Measurements from ENCODE around the gene CPHXL2.

The CPHXL2 gene

GRCh38 chr16:75676909-75677308 is at the start of gene CPHXL2:
TSS of gene CPHXL2 (minus strand) at chr16:75677009. CDS start at chr16:75676999, 10 bp downstream.
- no peaks in the 10 kb centered on the region for H3K36me3 ChIP-seq (ENCODE audit: insufficient read depth, low read length)
- no peak for DNase-seq (ENCODE audit: low read depth, low spot score)
- H3K9me3 ChIP-seq (ENCODE audit: low read depth, low read length): no peaks in the 10 kb centered on the region
- TF ChIP-seq FOXP2 (optimal IDR thresholded peaks at IDR 0.05; ENCODE audit: control extremely low read depth, extremely low read length, insufficient read depth) (no peak), EZH2 (IDR thresholded peaks at IDR 0.05) (no peak), POLR2AphosphoS5 (IDR thresholded peaks at IDR 0.05; ENCODE audit: borderline replicate concordance, low read depth, low read length) (no peak)
- H3K9ac ChIP-seq (ENCODE audit: insufficient read length): no peak within 1 kb of the TSS
- H3K27ac ChIP-seq: no peak within 1 kb of the TSS
- H3K4me3 ChIP-seq: no peak within 1 kb of the TSS

GRCh38 chr16:75726390-75726789 is 49.6 kb upstream of the CPHXL2 start, which contains the start of gene CPHXL:
TSS of gene CPHXL (minus strand) at chr16:75726490. CDS start at chr16:75726442, 48 bp downstream.
- Histone ChIP-seq H3K9me3 (ENCODE audit: low read depth, low read length) (no peaks in the 10 kb centered on the region), H3K4me3 (no peak within 1 kb of the TSS), H3K36me3 (ENCODE audit: insufficient read depth, low read length) (no peaks in the 10 kb centered on the region), H3K27ac (no peak within 1 kb of the TSS), H3K9ac (ENCODE audit: insufficient read length) (no peak within 1 kb of the TSS)
- no peak for DNase-seq (ENCODE audit: low read depth, low spot score)
- TF ChIP-seq FOXP2 (optimal IDR thresholded peaks at IDR 0.05; ENCODE audit: control extremely low read depth, extremely low read length, insufficient read depth) (no peak), EZH2 (IDR thresholded peaks at IDR 0.05) (no peak), POLR2AphosphoS5 (IDR thresholded peaks at IDR 0.05; ENCODE audit: borderline replicate concordance, low read depth, low read length) (no peak)

- Histone ChIP-seq H3K36me3 (ENCODE audit: insufficient read depth, low read length) (no peaks in the 10 kb centered on the region), H3K27ac (no peak overlapping the region), H3K4me3 (no peak overlapping the region), H3K9ac (ENCODE audit: insufficient read length) (no peak overlapping the region), H3K9me3 (ENCODE audit: low read depth, low read length) (no peaks in the 10 kb centered on the region)
- TF ChIP-seq EZH2 (IDR thresholded peaks at IDR 0.05) (no peak), POLR2AphosphoS5 (IDR thresholded peaks at IDR 0.05; ENCODE audit: borderline replicate concordance, low read depth, low read length) (no peak), FOXP2 (optimal IDR thresholded peaks at IDR 0.05; ENCODE audit: control extremely low read depth, extremely low read length, insufficient read depth) (no peak)
- DNase-seq (ENCODE audit: low read depth, low spot score): no peak
These were observed 41.6 kb upstream of the CPHXL2 start for GRCh38 chr16:75718452-75718851.

- DNase-seq (ENCODE audit: low read depth, low spot score): no peak
- Histone ChIP-seq H3K36me3 (ENCODE audit: insufficient read depth, low read length) (no peaks in the 10 kb centered on the region), H3K9me3 (ENCODE audit: low read depth, low read length) (no peaks in the 10 kb centered on the region), H3K4me3 (no peak overlapping the region), H3K27ac (no peak overlapping the region), H3K9ac (ENCODE audit: insufficient read length) (no peak overlapping the region)
- TF ChIP-seq EZH2 (IDR thresholded peaks at IDR 0.05) (no peak), FOXP2 (optimal IDR thresholded peaks at IDR 0.05; ENCODE audit: control extremely low read depth, extremely low read length, insufficient read depth) (no peak), POLR2AphosphoS5 (IDR thresholded peaks at IDR 0.05; ENCODE audit: borderline replicate concordance, low read depth, low read length) (no peak)
These were observed 37.9 kb upstream of the CPHXL2 start for GRCh38 chr16:75714661-75715060.

- TF ChIP-seq POLR2AphosphoS5 (IDR thresholded peaks at IDR 0.05; ENCODE audit: borderline replicate concordance, low read depth, low read length) (no peak), EZH2 (IDR thresholded peaks at IDR 0.05) (no peak)
- Histone ChIP-seq H3K9me3 (ENCODE audit: low read depth, low read length) (no peaks in the 10 kb centered on the region), H3K4me3 (no peak overlapping the region), H3K9ac (ENCODE audit: insufficient read length) (no peak overlapping the region), H3K36me3 (ENCODE audit: insufficient read depth, low read length) (no peaks in the 10 kb centered on the region), H3K27ac (no peak overlapping the region)
- DNase-seq (ENCODE audit: low read depth, low spot score): no peak
These were observed 33.5 kb upstream of the CPHXL2 start for GRCh38 chr16:75710344-75710743.

GRCh38 chr16:75703306-75703705 is 26.5 kb upstream of the CPHXL2 start:
- no peaks in the 10 kb centered on the region for H3K36me3 ChIP-seq (ENCODE audit: insufficient read depth, low read length)
- H3K9ac ChIP-seq (ENCODE audit: insufficient read length): no peak overlapping the region
- no peak for DNase-seq (ENCODE audit: low read depth, low spot score)
- H3K9me3 ChIP-seq (ENCODE audit: low read depth, low read length): no peaks in the 10 kb centered on the region
- H3K27ac ChIP-seq: no peak overlapping the region
- H3K4me3 ChIP-seq: no peak overlapping the region
- TF ChIP-seq FOXP2 (optimal IDR thresholded peaks at IDR 0.05; ENCODE audit: control extremely low read depth, extremely low read length, insufficient read depth) (no peak), EZH2 (IDR thresholded peaks at IDR 0.05) (no peak), POLR2AphosphoS5 (IDR thresholded peaks at IDR 0.05; ENCODE audit: borderline replicate concordance, low read depth, low read length) (no peak)

GRCh38 chr16:75702242-75702641 is 25.4 kb upstream of the CPHXL2 start:
- DNase-seq (ENCODE audit: low read depth, low spot score): no peak
- no peak overlapping the region for H3K27ac ChIP-seq
- no peak for TF ChIP-seq FOXP2 (optimal IDR thresholded peaks at IDR 0.05; ENCODE audit: control extremely low read depth, extremely low read length, insufficient read depth)
- no peak for TF ChIP-seq POLR2AphosphoS5 (IDR thresholded peaks at IDR 0.05; ENCODE audit: borderline replicate concordance, low read depth, low read length)
- TF ChIP-seq EZH2 (IDR thresholded peaks at IDR 0.05): no peak
- no peaks in the 10 kb centered on the region for H3K9me3 ChIP-seq (ENCODE audit: low read depth, low read length)
- no peak overlapping the region for H3K9ac ChIP-seq (ENCODE audit: insufficient read length)
- no peak overlapping the region for H3K4me3 ChIP-seq
- H3K36me3 ChIP-seq (ENCODE audit: insufficient read depth, low read length): no peaks in the 10 kb centered on the region

GRCh38 chr16:75701361-75701760 is 24.6 kb upstream of the CPHXL2 start, which contains the start of gene DUXB:
TSS of gene DUXB (minus strand) at chr16:75701461. CDS start at chr16:75701418, 43 bp downstream.
- Histone ChIP-seq H3K27ac (no peak within 1 kb of the TSS), H3K36me3 (ENCODE audit: insufficient read depth, low read length) (no peaks in the 10 kb centered on the region), H3K9me3 (ENCODE audit: low read depth, low read length) (no peaks in the 10 kb centered on the region), H3K4me3 (no peak within 1 kb of the TSS), H3K9ac (ENCODE audit: insufficient read length) (no peak within 1 kb of the TSS)
- no peak for DNase-seq (ENCODE audit: low read depth, low spot score)
- TF ChIP-seq POLR2AphosphoS5 (IDR thresholded peaks at IDR 0.05; ENCODE audit: borderline replicate concordance, low read depth, low read length) (no peak), FOXP2 (optimal IDR thresholded peaks at IDR 0.05; ENCODE audit: control extremely low read depth, extremely low read length, insufficient read depth) (no peak), EZH2 (IDR thresholded peaks at IDR 0.05) (no peak)

GRCh38 chr16:75697571-75697970 is 20.8 kb upstream of the CPHXL2 start:
- Histone ChIP-seq H3K27ac (no peak overlapping the region), H3K4me3 (no peak overlapping the region), H3K36me3 (ENCODE audit: insufficient read depth, low read length) (no peaks in the 10 kb centered on the region), H3K9ac (ENCODE audit: insufficient read length) (no peak overlapping the region), H3K9me3 (ENCODE audit: low read depth, low read length) (no peaks in the 10 kb centered on the region)
- DNase-seq (ENCODE audit: low read depth, low spot score): no peak
- TF ChIP-seq FOXP2 (optimal IDR thresholded peaks at IDR 0.05; ENCODE audit: control extremely low read depth, extremely low read length, insufficient read depth): no peak
- TF ChIP-seq EZH2 (IDR thresholded peaks at IDR 0.05): no peak
- no peak for TF ChIP-seq POLR2AphosphoS5 (IDR thresholded peaks at IDR 0.05; ENCODE audit: borderline replicate concordance, low read depth, low read length)

All from SK-N-MC (cell line).